Measurements from ENCODE around the gene NUDT9. TPM values are rescaled to one million over a fixed set of nuclear protein-coding genes. Genes with fewer than 3 reads are reported as not detected.

Gene NUDT9
- total RNA-seq, 1 experiment from 2014 or later, result 25.4 TPM

GRCh38 chr4:87426865-87427517, 4.6 kb downstream of the NUDT9 start:
- no peak for DNase-seq (ENCODE audit: low spot score)
- no peak for ATAC-seq
- TF ChIP-seq ZBTB21 (CRISPR knock-in tag; IDR thresholded peaks at IDR 0.05; ENCODE audit: borderline replicate concordance), result no peak
- no peak for TF ChIP-seq TCF7 (CRISPR knock-in tag; IDR thresholded peaks at IDR 0.05; ENCODE audit: low read depth)
- no peak for TF ChIP-seq ZBTB43 (CRISPR knock-in tag; IDR thresholded peaks at IDR 0.05)
- no peak for TF ChIP-seq SMAD4 (CRISPR knock-in tag; IDR thresholded peaks at IDR 0.05)
- no peak for TF ChIP-seq NFYB (CRISPR knock-in tag; conservative IDR thresholded peaks at IDR 0.05; ENCODE audit: low read depth)
- no peak for TF ChIP-seq MLX (CRISPR knock-in tag; IDR thresholded peaks at IDR 0.05)
- no peak overlapping the region for H3K27ac Mint-ChIP-seq
- CTCF ChIA-PET, result no interaction called here
- POLR2A ChIA-PET, result no interaction called here
- H3K36me3 Mint-ChIP-seq, result no peaks in the 10 kb centered on the region
- H3K27me3 Mint-ChIP-seq (ENCODE audit: low read depth), result no peaks in the 10 kb centered on the region
- no peak overlapping the region for H3K4me3 Mint-ChIP-seq
- peaks cover 35% of the 10 kb centered on the region for H3K4me1 Mint-ChIP-seq
- H3K9me3 Mint-ChIP-seq, result no peaks in the 10 kb centered on the region

DNA sequence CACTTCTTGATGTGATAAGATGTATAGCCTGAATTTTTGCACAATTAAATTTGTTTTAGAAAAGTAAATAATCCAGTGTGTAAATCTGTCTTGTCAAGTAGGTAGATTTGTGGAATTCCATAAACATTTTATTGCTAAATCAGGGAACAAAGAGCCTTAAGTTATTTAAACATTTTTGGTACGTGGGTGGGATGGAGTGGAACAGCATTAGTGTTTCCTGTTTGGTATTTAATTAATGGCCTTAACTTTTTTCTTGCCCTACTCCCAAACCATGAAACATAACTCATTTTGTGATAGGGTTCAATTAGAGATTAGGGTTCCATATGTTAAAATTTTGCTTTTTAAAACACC, 5.1 kb downstream of the NUDT9 start:
- no peak for ATAC-seq
- H3K9me3 Mint-ChIP-seq, result no peaks in the 10 kb centered on the region

GRCh38 chr4:87428979-87429378, 6.6 kb downstream of the NUDT9 start:
- ChIA-PET POLR2A (interaction anchor here (1.2 kb wide), 1 partner anchor 38 kb away, joined by 3 read pairs; the partner anchor contains the start of gene HSD17B11), CTCF (interaction anchor here (0.6 kb wide), 1 partner anchor 49 kb away, joined by 4 read pairs; no protein-coding TSS in a partner anchor)
- no peak overlapping the region; the same call in 1 of the 2 replicates for H3K27ac Mint-ChIP-seq
- no peak for DNase-seq (ENCODE audit: low spot score)
- peaks cover 31% of the 10 kb centered on the region for H3K4me1 Mint-ChIP-seq
- H3K9me3 Mint-ChIP-seq, result no peaks in the 10 kb centered on the region
- H3K36me3 Mint-ChIP-seq, result no peaks in the 10 kb centered on the region
- no peak overlapping the region for H3K4me3 Mint-ChIP-seq
- ATAC-seq, result no peak
- no peaks in the 10 kb centered on the region for H3K27me3 Mint-ChIP-seq (ENCODE audit: low read depth)
- TF ChIP-seq ESRRA (CRISPR knock-in tag; IDR thresholded peaks at IDR 0.05; ENCODE audit: borderline replicate concordance), result no peak
- TF ChIP-seq ETV6 (CRISPR knock-in tag; IDR thresholded peaks at IDR 0.05), result no peak
- no peak for TF ChIP-seq ZNF425 (CRISPR knock-in tag; conservative IDR thresholded peaks at IDR 0.05)
- no peak for TF ChIP-seq ZBTB43 (CRISPR knock-in tag; IDR thresholded peaks at IDR 0.05)
- TF ChIP-seq TEAD4 (CRISPR knock-in tag; IDR thresholded peaks at IDR 0.05), result no peak
- TF ChIP-seq ZNF263 (CRISPR knock-in tag; IDR thresholded peaks at IDR 0.05; ENCODE audit: low read depth), result no peak
- no peak for TF ChIP-seq ZNF416 (CRISPR knock-in tag; IDR thresholded peaks at IDR 0.05)
- no peak for TF ChIP-seq FOXK1 (CRISPR knock-in tag; IDR thresholded peaks at IDR 0.05)

More for the DNA sequence above, 5.1 kb downstream of the NUDT9 start:
- Mint-ChIP-seq H3K36me3 (no peaks in the 10 kb centered on the region), H3K4me1 (peaks cover 37% of the 10 kb centered on the region), H3K27me3 (ENCODE audit: low read depth) (no peaks in the 10 kb centered on the region), H3K27ac (no peak overlapping the region), H3K4me3 (no peak overlapping the region)
- no peak for DNase-seq (ENCODE audit: low spot score)
- TF ChIP-seq, protein P1, sequence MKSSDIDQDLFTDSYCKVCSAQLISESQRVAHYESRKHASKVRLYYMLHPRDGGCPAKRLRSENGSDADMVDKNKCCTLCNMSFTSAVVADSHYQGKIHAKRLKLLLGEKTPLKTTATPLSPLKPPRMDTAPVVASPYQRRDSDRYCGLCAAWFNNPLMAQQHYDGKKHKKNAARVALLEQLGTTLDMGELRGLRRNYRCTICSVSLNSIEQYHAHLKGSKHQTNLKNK (CRISPR knock-in tag; IDR thresholded peaks at IDR 0.05), result no peak
- TF ChIP-seq, protein P2, sequence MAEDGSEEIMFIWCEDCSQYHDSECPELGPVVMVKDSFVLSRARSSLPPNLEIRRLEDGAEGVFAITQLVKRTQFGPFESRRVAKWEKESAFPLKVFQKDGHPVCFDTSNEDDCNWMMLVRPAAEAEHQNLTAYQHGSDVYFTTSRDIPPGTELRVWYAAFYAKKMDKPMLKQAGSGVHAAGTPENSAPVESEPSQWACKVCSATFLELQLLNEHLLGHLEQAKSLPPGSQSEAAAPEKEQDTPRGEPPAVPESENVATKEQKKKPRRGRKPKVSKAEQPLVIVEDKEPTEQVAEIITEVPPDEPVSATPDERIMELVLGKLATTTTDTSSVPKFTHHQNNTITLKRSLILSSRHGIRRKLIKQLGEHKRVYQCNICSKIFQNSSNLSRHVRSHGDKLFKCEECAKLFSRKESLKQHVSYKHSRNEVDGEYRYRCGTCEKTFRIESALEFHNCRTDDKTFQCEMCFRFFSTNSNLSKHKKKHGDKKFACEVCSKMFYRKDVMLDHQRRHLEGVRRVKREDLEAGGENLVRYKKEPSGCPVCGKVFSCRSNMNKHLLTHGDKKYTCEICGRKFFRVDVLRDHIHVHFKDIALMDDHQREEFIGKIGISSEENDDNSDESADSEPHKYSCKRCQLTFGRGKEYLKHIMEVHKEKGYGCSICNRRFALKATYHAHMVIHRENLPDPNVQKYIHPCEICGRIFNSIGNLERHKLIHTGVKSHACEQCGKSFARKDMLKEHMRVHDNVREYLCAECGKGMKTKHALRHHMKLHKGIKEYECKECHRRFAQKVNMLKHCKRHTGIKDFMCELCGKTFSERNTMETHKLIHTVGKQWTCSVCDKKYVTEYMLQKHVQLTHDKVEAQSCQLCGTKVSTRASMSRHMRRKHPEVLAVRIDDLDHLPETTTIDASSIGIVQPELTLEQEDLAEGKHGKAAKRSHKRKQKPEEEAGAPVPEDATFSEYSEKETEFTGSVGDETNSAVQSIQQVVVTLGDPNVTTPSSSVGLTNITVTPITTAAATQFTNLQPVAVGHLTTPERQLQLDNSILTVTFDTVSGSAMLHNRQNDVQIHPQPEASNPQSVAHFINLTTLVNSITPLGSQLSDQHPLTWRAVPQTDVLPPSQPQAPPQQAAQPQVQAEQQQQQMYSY (CRISPR knock-in tag; IDR thresholded peaks at IDR 0.05), result no peak
- TF ChIP-seq ELF4 (CRISPR knock-in tag; IDR thresholded peaks at IDR 0.05; ENCODE audit: low read depth) (no peak), ERG (CRISPR knock-in tag; IDR thresholded peaks at IDR 0.05) (no peak), NFYB (CRISPR knock-in tag; conservative IDR thresholded peaks at IDR 0.05; ENCODE audit: low read depth) (no peak)
- CTCF ChIA-PET, result no interaction called here
- POLR2A ChIA-PET, result no interaction called here

All from WTC11 (cell line).